GM19455 (cell line): ENCODE data around the gene SORCS1.

Experiments used
- ATAC-seq: cut with Tn5 transposase; IDR thresholded peaks from one replicate; pipeline ENCODE4 v1.9.1; 2021; ENCODE audit not compliant: unreplicated experiment

The SORCS1 gene

GRCh38 chr10:107163881-107164861, at the start of gene SORCS1:
Gene SORCS1, minus strand, starts transcription at chr10:107164706.
- ATAC-seq, result no peak

GRCh38 chr10:107214261-107214660, 49.8 kb upstream of the SORCS1 start:
- no peak for ATAC-seq

GRCh38 chr10:107213861-107214260, 49.4 kb upstream of the SORCS1 start:
- no peak for ATAC-seq

GRCh38 chr10:107206833-107207232, 42.3 kb upstream of the SORCS1 start:
- ATAC-seq, result no peak

GRCh38 chr10:107169516-107169915, 5.0 kb upstream of the SORCS1 start:
- ATAC-seq, result no peak

GRCh38 chr10:107168738-107169137, 4.2 kb upstream of the SORCS1 start:
- no peak for ATAC-seq

GRCh38 chr10:107166403-107166802, 1.9 kb upstream of the SORCS1 start:
- no peak for ATAC-seq

GRCh38 chr10:107164992-107165391, 486 bp upstream of the SORCS1 start:
- ATAC-seq, result no peak

- no peak for ATAC-seq
Observed at GRCh38 chr10:107163076-107163855, 1.2 kb downstream of the SORCS1 start.

- no peak for ATAC-seq
Observed at GRCh38 chr10:107160866-107161265, 3.6 kb downstream of the SORCS1 start.

- no peak for ATAC-seq
Observed at GRCh38 chr10:107159871-107160270, 4.6 kb downstream of the SORCS1 start.

- no peak for ATAC-seq
Observed at GRCh38 chr10:107157071-107157470, 7.4 kb downstream of the SORCS1 start.

GRCh38 chr10:107152087-107152486, 12.4 kb downstream of the SORCS1 start:
- ATAC-seq, result no peak

- ATAC-seq, result no peak
Observed at GRCh38 chr10:107148906-107149305, 15.6 kb downstream of the SORCS1 start.

GRCh38 chr10:107144490-107144889, 20.0 kb downstream of the SORCS1 start:
- no peak for ATAC-seq

GRCh38 chr10:107141524-107142061, 22.9 kb downstream of the SORCS1 start:
- no peak for ATAC-seq

- no peak for ATAC-seq
Observed at GRCh38 chr10:107139237-107139636, 25.3 kb downstream of the SORCS1 start.

- no peak for ATAC-seq
Observed at GRCh38 chr10:107133656-107134055, 30.9 kb downstream of the SORCS1 start.

- no peak for ATAC-seq
Observed at GRCh38 chr10:107129000-107129399, 35.5 kb downstream of the SORCS1 start.

GRCh38 chr10:107126512-107127065, 37.9 kb downstream of the SORCS1 start:
- no peak for ATAC-seq

GRCh38 chr10:107122703-107123102, 41.8 kb downstream of the SORCS1 start:
- ATAC-seq, result no peak
